ENCODE results near the gene INTS15.
"Not testable (repeated sequence)": the region's sequence is repeated elsewhere in the genome, so short reads cannot be mapped to it uniquely, and the experiment has no call there.

The INTS15 gene

GRCh38 chr7:6589829-6590644 lies at the start of gene INTS15:
Gene INTS15, plus strand, starts transcription at chr7:6590021. Its CDS starts 263 bp downstream, at chr7:6590284.
- DNase-seq, result no peak

- DNase-seq, result no peak
Observed at GRCh38 chr7:6542368-6542767, 47.5 kb upstream of the INTS15 start.

GRCh38 chr7:6545398-6546126 lies 44.3 kb upstream of the INTS15 start:
- no peak for DNase-seq

GRCh38 chr7:6546498-6547251 lies 43.1 kb upstream of the INTS15 start:
- no peak for DNase-seq

- DNase-seq, result no peak
Observed at GRCh38 chr7:6547400-6547799, 42.4 kb upstream of the INTS15 start.

GRCh38 chr7:6551016-6551511 lies 38.8 kb upstream of the INTS15 start, which contains the start of gene GRID2IP:
Gene GRID2IP, minus strand, starts transcription at chr7:6551461. Its CDS starts 25 bp downstream, at chr7:6551436.
- no peak for DNase-seq

- no peak for DNase-seq
Observed at GRCh38 chr7:6553448-6554044, 36.3 kb upstream of the INTS15 start.

- DNase-seq, result no peak
Observed at GRCh38 chr7:6554848-6555247, 35.0 kb upstream of the INTS15 start.

GRCh38 chr7:6556196-6556595 lies 33.6 kb upstream of the INTS15 start:
- no peak for DNase-seq

GRCh38 chr7:6558837-6559236 lies 31.0 kb upstream of the INTS15 start:
- no peak for DNase-seq

- DNase-seq, result no peak
Observed at GRCh38 chr7:6559896-6560295, 29.9 kb upstream of the INTS15 start.

GRCh38 chr7:6562106-6562505 lies 27.7 kb upstream of the INTS15 start:
- no peak for DNase-seq

GRCh38 chr7:6563936-6564770 lies 25.7 kb upstream of the INTS15 start:
- DNase-seq, result no peak

- DNase-seq, result no peak
Observed at GRCh38 chr7:6565655-6566054, 24.2 kb upstream of the INTS15 start.

- no peak for DNase-seq
Observed at GRCh38 chr7:6567886-6568285, 21.9 kb upstream of the INTS15 start.

GRCh38 chr7:6571160-6571779 lies 18.6 kb upstream of the INTS15 start:
- DNase-seq, result no peak

- no peak for DNase-seq
Observed at GRCh38 chr7:6575281-6576023, 14.4 kb upstream of the INTS15 start.

- DNase-seq, result no peak
Observed at GRCh38 chr7:6576024-6576866, 13.6 kb upstream of the INTS15 start.

- not testable (repeated sequence) for DNase-seq
Observed at GRCh38 chr7:6576867-6577368, 12.9 kb upstream of the INTS15 start.
